ENCODE results near the gene EBI3. TPM values are rescaled to one million over a fixed set of nuclear protein-coding genes. Genes with fewer than 3 reads are reported as not detected.

Gene EBI3
- total RNA-seq, 1 donor from 2014 or later, result not detected

GRCh38 chr19:4260613-4261191 lies 31.4 kb downstream of the EBI3 start:
- no peaks in the 10 kb centered on the region for H3K36me3 ChIP-seq
- no peak for DNase-seq (ENCODE audit: low spot score)
- no peak overlapping the region for H3K27ac ChIP-seq
- TF ChIP-seq CTCF (IDR thresholded peaks at IDR 0.05) (no peak), EZH2 (IDR thresholded peaks at IDR 0.05) (no peak), EZH2phosphoT487 (IDR thresholded peaks at IDR 0.05) (no peak)
- H3K36me3 Mint-ChIP-seq, result peaks cover 13% of the 10 kb centered on the region
- H3K4me1 ChIP-seq, result no peaks in the 10 kb centered on the region
- no peaks in the 10 kb centered on the region for H3K4me1 Mint-ChIP-seq
- H2AFZ ChIP-seq (replicated peaks), result no peak overlapping the region
- no peak overlapping the region for H3K4me2 ChIP-seq
- peaks cover 4% of the 10 kb centered on the region for H3K27me3 Mint-ChIP-seq (ENCODE audit: insufficient read depth, low read depth)
- H3K27ac Mint-ChIP-seq, result no peak overlapping the region
- no peaks in the 10 kb centered on the region for H3K9me3 Mint-ChIP-seq
- H4K20me1 ChIP-seq (ENCODE audit: low read depth), result no peaks in the 10 kb centered on the region
- H3K79me2 ChIP-seq (ENCODE audit: low read depth), result no peaks in the 10 kb centered on the region
- no peak overlapping the region for H3K4me3 ChIP-seq
- H3K9ac ChIP-seq, result no peak overlapping the region
- H3K4me3 Mint-ChIP-seq, result no peak overlapping the region
- H3K27me3 ChIP-seq, result no peaks in the 10 kb centered on the region
- H3K9me3 ChIP-seq (ENCODE audit: low read depth), result no peaks in the 10 kb centered on the region
- H3F3A ChIP-seq (ENCODE audit: low read depth), result no peaks in the 10 kb centered on the region

- no peak for TF ChIP-seq EZH2 (IDR thresholded peaks at IDR 0.05)
- TF ChIP-seq CTCF (IDR thresholded peaks at IDR 0.05), result no peak
- TF ChIP-seq EZH2phosphoT487 (IDR thresholded peaks at IDR 0.05), result no peak
- Mint-ChIP-seq H3K4me3 (no peak overlapping the region), H3K36me3 (peaks cover 3% of the 10 kb centered on the region), H3K27me3 (ENCODE audit: insufficient read depth, low read depth) (peaks cover 6% of the 10 kb centered on the region), H3K9me3 (no peaks in the 10 kb centered on the region), H3K27ac (no peak overlapping the region), H3K4me1 (peaks cover 4% of the 10 kb centered on the region)
- Histone ChIP-seq H3K36me3 (no peaks in the 10 kb centered on the region), H3K9me3 (ENCODE audit: low read depth) (no peaks in the 10 kb centered on the region), H3K9ac (no peak overlapping the region), H3K27me3 (no peaks in the 10 kb centered on the region), H3F3A (ENCODE audit: low read depth) (peaks cover 6% of the 10 kb centered on the region), H3K27ac (no peak overlapping the region), H3K4me3 (no peak overlapping the region), H3K4me2 (no peak overlapping the region), H3K4me1 (no peaks in the 10 kb centered on the region), H3K79me2 (ENCODE audit: low read depth) (no peaks in the 10 kb centered on the region), H2AFZ (replicated peaks) (no peak overlapping the region), H4K20me1 (ENCODE audit: low read depth) (peaks cover 5% of the 10 kb centered on the region)
- DNase-seq (ENCODE audit: low spot score), result no peak
Observed at GRCh38 chr19:4264812-4265211, 35.5 kb downstream of the EBI3 start.

- Histone ChIP-seq H3K4me3 (no peak overlapping the region), H3K27ac (no peak overlapping the region), H3F3A (ENCODE audit: low read depth) (peaks cover 6% of the 10 kb centered on the region), H3K36me3 (no peaks in the 10 kb centered on the region), H3K9ac (no peak overlapping the region), H3K4me1 (no peaks in the 10 kb centered on the region), H4K20me1 (ENCODE audit: low read depth) (peaks cover 5% of the 10 kb centered on the region), H2AFZ (replicated peaks) (no peak overlapping the region), H3K79me2 (ENCODE audit: low read depth) (no peaks in the 10 kb centered on the region), H3K27me3 (no peaks in the 10 kb centered on the region), H3K9me3 (ENCODE audit: low read depth) (no peaks in the 10 kb centered on the region), H3K4me2 (no peak overlapping the region)
- H3K4me3 Mint-ChIP-seq, result no peak overlapping the region
- H3K4me1 Mint-ChIP-seq, result peaks cover 4% of the 10 kb centered on the region
- no peak overlapping the region for H3K27ac Mint-ChIP-seq
- no peak for TF ChIP-seq EZH2 (IDR thresholded peaks at IDR 0.05)
- TF ChIP-seq CTCF (IDR thresholded peaks at IDR 0.05), result no peak
- TF ChIP-seq EZH2phosphoT487 (IDR thresholded peaks at IDR 0.05), result no peak
- DNase-seq (ENCODE audit: low spot score), result no peak
- H3K27me3 Mint-ChIP-seq (ENCODE audit: insufficient read depth, low read depth), result peaks cover 6% of the 10 kb centered on the region
- H3K36me3 Mint-ChIP-seq, result no peaks in the 10 kb centered on the region
- H3K9me3 Mint-ChIP-seq, result no peaks in the 10 kb centered on the region
Observed at GRCh38 chr19:4266253-4267000, 37.1 kb downstream of the EBI3 start.

Measured in neural progenitor cell (in vitro differentiated cells).